ENCODE results near the gene EPHB1.

DNA sequence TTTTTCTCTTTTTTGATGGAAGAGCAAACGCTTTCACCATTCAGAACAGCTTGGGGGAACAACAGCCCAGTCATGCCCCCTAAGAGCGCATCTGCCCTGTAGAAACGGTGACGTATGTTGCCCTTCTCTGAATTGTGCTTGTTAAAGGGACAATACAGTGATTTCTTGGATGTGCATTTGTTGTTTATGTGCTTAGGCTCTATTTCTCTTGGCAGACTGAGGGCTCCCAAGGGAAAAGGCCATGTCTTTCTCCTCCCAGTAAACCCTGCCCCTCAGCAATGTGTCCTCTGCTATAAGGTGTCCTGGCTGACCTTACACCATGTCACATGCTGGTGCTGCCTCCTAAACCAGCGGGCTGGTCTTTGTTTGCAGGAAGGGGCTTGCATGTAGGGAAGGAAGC is 346.1 kb downstream of the EPHB1 start:
- TF ChIP-seq YY1 (IDR thresholded peaks at IDR 0.05; ENCODE audit: insufficient read depth, insufficient read length) (no peak), SUZ12 (IDR thresholded peaks at IDR 0.05; ENCODE audit: extremely low read depth, insufficient read depth, insufficient read length) (no peak)

Data from NT2/D1 (cell line).